ENCODE measurements around the gene ANKRD6. TPM values are rescaled to one million over a fixed set of nuclear protein-coding genes. Genes with fewer than 3 reads are reported as not detected.

ANKRD6 gene
- total RNA-seq, 1 experiment from 2014 or later = 5.6 TPM

DNA sequence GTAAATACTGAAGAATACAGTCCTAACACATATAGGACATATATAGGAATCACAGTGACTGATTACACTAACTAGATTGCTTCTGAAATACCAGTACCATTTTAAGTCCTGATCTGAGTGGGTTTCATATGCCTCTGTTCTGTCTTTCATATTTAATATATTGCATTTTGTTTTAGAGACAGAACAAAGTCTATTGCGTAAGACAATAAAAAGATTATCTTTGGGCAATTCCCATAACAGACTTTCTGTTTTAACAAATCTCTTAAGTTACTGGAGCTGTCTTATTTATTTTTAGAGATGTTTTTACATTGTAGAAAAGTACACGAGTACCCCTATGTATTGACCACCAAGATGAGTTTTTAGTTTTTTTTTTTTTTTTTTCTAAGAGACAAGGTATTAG lies 29.6 kb downstream of the ANKRD6 start:
- Histone ChIP-seq H4K8ac (replicated peaks; ENCODE audit: insufficient read length, low read depth, low read length) (no peak overlapping the region), H3K23ac (ENCODE audit: insufficient read length, low read depth, low read length) (no peak overlapping the region), H3K27ac (ENCODE audit: insufficient read length, low read depth, low read length) (no peak overlapping the region), H2BK120ac (ENCODE audit: low read depth, low read length, poor library complexity, severe bottlenecking) (no peak overlapping the region), H3T11ph (ENCODE audit: low read length) (no peak overlapping the region), H3K23me2 (ENCODE audit: insufficient read length, low read depth, low read length, poor library complexity, severe bottlenecking) (no peaks in the 10 kb centered on the region), H2AFZ (ENCODE audit: low read length) (no peak overlapping the region), H3K79me1 (ENCODE audit: insufficient read depth, low read depth, low read length, poor library complexity, severe bottlenecking) (no peaks in the 10 kb centered on the region), H2BK20ac (ENCODE audit: low read depth, low read length, poor library complexity, severe bottlenecking) (no peak overlapping the region), H4K91ac (ENCODE audit: insufficient read length, low read depth, low read length) (no peak overlapping the region), H4K20me1 (ENCODE audit: control insufficient read depth, insufficient read depth, insufficient read length) (no peaks in the 10 kb centered on the region), H4K5ac (ENCODE audit: insufficient read length, low read depth, low read length) (no peak overlapping the region), H3K4me2 (ENCODE audit: insufficient read depth, insufficient read length, low read length) (no peak overlapping the region), H2BK15ac (ENCODE audit: low read depth, low read length) (no peak overlapping the region), H3K27me3 (ENCODE audit: insufficient read depth, low read length) (no peaks in the 10 kb centered on the region), H2BK12ac (ENCODE audit: insufficient read length, low read depth, low read length) (no peak overlapping the region), H3K14ac (ENCODE audit: insufficient read depth, low read length) (no peak overlapping the region), H2BK5ac (ENCODE audit: insufficient read length, low read length) (no peak overlapping the region), H3K9me3 (ENCODE audit: control insufficient read depth, low read depth, low read length) (no peaks in the 10 kb centered on the region), H3K56ac (ENCODE audit: insufficient read length, low read depth, low read length) (no peak overlapping the region), H3K79me2 (ENCODE audit: insufficient read depth, low read length) (no peaks in the 10 kb centered on the region), H2AK5ac (ENCODE audit: insufficient read length, low read length) (no peak overlapping the region), H3K4ac (ENCODE audit: low read depth, low read length) (no peak overlapping the region), H3K9ac (ENCODE audit: extremely low read depth, insufficient read length, low read length) (no peak overlapping the region), H3K18ac (ENCODE audit: insufficient read length, low read depth, low read length) (no peak overlapping the region), H3K4me1 (ENCODE audit: insufficient read depth, low read length) (no peaks in the 10 kb centered on the region)
- H3K4me1 Mint-ChIP-seq = peaks cover 2 to 8% of the 10 kb centered on the region in 2 experiments; a peak in 2 of 4 replicates
- DNase-seq = no peak
- no peaks in the 10 kb centered on the region for H3K9me3 Mint-ChIP-seq
- no peaks in the 10 kb centered on the region for H3K36me3 Mint-ChIP-seq (ENCODE audit: insufficient read depth in 1 of 3, low read depth in 3 of 3)
- no peaks in the 10 kb centered on the region; the same call in 1 of the 2 replicates for H3K27me3 Mint-ChIP-seq (ENCODE audit: low read depth)
- TF ChIP-seq, protein P1, sequence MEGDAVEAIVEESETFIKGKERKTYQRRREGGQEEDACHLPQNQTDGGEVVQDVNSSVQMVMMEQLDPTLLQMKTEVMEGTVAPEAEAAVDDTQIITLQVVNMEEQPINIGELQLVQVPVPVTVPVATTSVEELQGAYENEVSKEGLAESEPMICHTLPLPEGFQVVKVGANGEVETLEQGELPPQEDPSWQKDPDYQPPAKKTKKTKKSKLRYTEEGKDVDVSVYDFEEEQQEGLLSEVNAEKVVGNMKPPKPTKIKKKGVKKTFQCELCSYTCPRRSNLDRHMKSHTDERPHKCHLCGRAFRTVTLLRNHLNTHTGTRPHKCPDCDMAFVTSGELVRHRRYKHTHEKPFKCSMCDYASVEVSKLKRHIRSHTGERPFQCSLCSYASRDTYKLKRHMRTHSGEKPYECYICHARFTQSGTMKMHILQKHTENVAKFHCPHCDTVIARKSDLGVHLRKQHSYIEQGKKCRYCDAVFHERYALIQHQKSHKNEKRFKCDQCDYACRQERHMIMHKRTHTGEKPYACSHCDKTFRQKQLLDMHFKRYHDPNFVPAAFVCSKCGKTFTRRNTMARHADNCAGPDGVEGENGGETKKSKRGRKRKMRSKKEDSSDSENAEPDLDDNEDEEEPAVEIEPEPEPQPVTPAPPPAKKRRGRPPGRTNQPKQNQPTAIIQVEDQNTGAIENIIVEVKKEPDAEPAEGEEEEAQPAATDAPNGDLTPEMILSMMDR (conservative IDR thresholded peaks at IDR 0.05) = no peak
- H3K4me3 Mint-ChIP-seq = no peak overlapping the region
- H3K27ac Mint-ChIP-seq = no peak overlapping the region
- no CpG with 5 or more reads among the region's 2 CpGs for WGBS (ENCODE audit: extremely low coverage, insufficient read length, low lambda C conversion rate)
